ENCODE measurements around the gene DFFA. TPM values are rescaled to one million over a fixed set of nuclear protein-coding genes. Genes with fewer than 3 reads are reported as not detected.

Gene DFFA
- total RNA-seq, 1 experiment from 2014 or later: 80.2 TPM

DNA sequence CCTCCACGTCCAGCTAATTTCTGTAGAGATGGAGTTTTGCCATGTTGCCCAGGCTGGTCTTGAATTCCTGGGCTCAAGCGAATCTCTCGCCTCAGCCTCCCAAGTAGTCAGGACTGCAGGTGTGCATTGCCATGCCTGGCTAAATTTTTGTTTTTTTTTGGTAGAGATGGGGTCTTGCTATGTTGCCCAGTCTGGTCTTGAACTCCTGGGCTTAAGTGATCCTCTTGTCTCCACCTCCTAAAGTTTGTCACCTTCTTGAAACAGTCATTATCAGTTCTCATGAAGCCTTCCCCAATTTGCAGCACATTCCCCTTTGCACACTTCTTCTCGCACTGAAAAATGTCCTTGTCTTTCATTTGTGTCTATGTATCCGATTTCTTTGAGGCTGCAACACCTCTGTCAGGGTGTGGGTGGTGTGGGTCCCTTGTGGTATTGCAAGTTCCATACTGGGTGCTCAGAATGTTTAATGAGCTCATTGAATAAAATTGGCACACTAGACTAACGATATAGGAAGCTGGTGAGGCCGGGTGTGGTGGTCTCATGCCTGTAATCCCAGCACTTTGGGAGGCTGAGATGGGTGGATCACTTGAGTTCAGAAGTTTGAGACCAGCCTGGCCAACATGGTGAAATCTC is 25.4 kb downstream of the DFFA start:
- no peak overlapping the region for H3K4me3 Mint-ChIP-seq (ENCODE audit: unreplicated experiment)
- TF ChIP-seq, protein P1, sequence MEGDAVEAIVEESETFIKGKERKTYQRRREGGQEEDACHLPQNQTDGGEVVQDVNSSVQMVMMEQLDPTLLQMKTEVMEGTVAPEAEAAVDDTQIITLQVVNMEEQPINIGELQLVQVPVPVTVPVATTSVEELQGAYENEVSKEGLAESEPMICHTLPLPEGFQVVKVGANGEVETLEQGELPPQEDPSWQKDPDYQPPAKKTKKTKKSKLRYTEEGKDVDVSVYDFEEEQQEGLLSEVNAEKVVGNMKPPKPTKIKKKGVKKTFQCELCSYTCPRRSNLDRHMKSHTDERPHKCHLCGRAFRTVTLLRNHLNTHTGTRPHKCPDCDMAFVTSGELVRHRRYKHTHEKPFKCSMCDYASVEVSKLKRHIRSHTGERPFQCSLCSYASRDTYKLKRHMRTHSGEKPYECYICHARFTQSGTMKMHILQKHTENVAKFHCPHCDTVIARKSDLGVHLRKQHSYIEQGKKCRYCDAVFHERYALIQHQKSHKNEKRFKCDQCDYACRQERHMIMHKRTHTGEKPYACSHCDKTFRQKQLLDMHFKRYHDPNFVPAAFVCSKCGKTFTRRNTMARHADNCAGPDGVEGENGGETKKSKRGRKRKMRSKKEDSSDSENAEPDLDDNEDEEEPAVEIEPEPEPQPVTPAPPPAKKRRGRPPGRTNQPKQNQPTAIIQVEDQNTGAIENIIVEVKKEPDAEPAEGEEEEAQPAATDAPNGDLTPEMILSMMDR (IDR thresholded peaks at IDR 0.05; ENCODE audit: insufficient read depth in 1 of 2, low read depth in 1 of 2, low read length in 1 of 2, severe bottlenecking in 1 of 2, unreplicated experiment in 1 of 2): no peak
- no peaks in the 10 kb centered on the region for H3K36me3 ChIP-seq (ENCODE audit: control insufficient read depth, insufficient read depth, low read length)
- H3K9me3 ChIP-seq: no peaks in the 10 kb centered on the region
- H3K4me1 ChIP-seq: no peaks in the 10 kb centered on the region
- no peaks in the 10 kb centered on the region for H3K27me3 ChIP-seq (replicated peaks; ENCODE audit: control insufficient read depth, insufficient read depth, low read length)
- POLR2A ChIA-PET: no interaction called here
- H3K36me3 Mint-ChIP-seq (ENCODE audit: insufficient read depth, unreplicated experiment): peaks cover 5% of the 10 kb centered on the region
- no peaks in the 10 kb centered on the region for H3K9me3 Mint-ChIP-seq (ENCODE audit: unreplicated experiment)
- intact Hi-C loops (cut with micrococcal nuclease; ENCODE audit: unreplicated experiment): no loop called here
- CTCF ChIA-PET: no interaction called here
- H3K27me3 Mint-ChIP-seq (ENCODE audit: insufficient read depth, unreplicated experiment): no peaks in the 10 kb centered on the region
- DNase-seq: no peak
- no peaks in the 10 kb centered on the region for H3K4me1 Mint-ChIP-seq (ENCODE audit: low read depth, unreplicated experiment)
- no peak overlapping the region for H3K27ac Mint-ChIP-seq (ENCODE audit: unreplicated experiment)
- BruUV-seq (replicated peaks): no TSS peak
- no peak overlapping the region for H3K4me3 ChIP-seq (ENCODE audit: low read depth, low read length)

DNA sequence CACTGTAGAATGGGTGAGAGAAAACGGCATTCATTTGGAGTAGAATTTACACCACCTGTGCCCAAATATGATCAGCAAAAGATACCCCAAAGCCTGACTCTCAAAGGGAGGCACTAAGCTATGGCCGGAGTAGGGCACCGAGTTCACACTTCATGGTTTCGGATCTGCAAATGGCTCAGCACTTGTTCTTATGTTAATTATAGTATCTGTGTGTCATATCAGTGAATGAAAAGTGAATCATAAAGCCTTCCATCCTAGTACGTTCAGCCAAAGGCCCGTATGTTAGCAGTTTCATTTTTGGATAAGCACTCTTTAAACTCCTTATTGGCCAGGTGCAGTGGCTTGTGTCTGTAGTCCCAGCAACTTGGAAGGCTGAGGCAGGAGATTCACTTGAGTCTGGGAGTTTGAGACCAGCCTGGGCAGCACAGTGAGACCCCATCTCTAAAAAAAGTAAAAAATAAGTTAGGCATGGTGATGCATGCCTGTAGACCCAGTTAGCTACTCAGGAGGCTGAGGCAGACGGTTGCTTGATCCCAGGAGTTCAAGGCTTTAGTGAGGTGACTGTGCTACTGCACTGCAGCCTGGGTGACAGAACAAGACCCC is 27.4 kb downstream of the DFFA start:
- no peaks in the 10 kb centered on the region for H3K27me3 Mint-ChIP-seq (ENCODE audit: insufficient read depth, unreplicated experiment)
- peaks cover 6% of the 10 kb centered on the region for H3K36me3 Mint-ChIP-seq (ENCODE audit: insufficient read depth, unreplicated experiment)
- H3K4me1 Mint-ChIP-seq (ENCODE audit: low read depth, unreplicated experiment): no peaks in the 10 kb centered on the region
- Histone ChIP-seq H3K36me3 (ENCODE audit: control insufficient read depth, insufficient read depth, low read length) (no peaks in the 10 kb centered on the region), H3K4me1 (no peaks in the 10 kb centered on the region), H3K9me3 (no peaks in the 10 kb centered on the region), H3K27me3 (replicated peaks; ENCODE audit: control insufficient read depth, insufficient read depth, low read length) (no peaks in the 10 kb centered on the region), H3K4me3 (ENCODE audit: low read depth, low read length) (no peak overlapping the region)
- H3K4me3 Mint-ChIP-seq (ENCODE audit: unreplicated experiment): no peak overlapping the region
- no peak overlapping the region for H3K27ac Mint-ChIP-seq (ENCODE audit: unreplicated experiment)
- no peak for DNase-seq
- BruUV-seq (replicated peaks): no TSS peak
- H3K9me3 Mint-ChIP-seq (ENCODE audit: unreplicated experiment): no peaks in the 10 kb centered on the region
- ChIA-PET POLR2A (no interaction called here), CTCF (no interaction called here)
- TF ChIP-seq, protein P1 (IDR thresholded peaks at IDR 0.05; ENCODE audit: insufficient read depth in 1 of 2, low read depth in 1 of 2, low read length in 1 of 2, severe bottlenecking in 1 of 2, unreplicated experiment in 1 of 2): no peak
- intact Hi-C loops (cut with micrococcal nuclease; ENCODE audit: unreplicated experiment): no loop called here

DNA sequence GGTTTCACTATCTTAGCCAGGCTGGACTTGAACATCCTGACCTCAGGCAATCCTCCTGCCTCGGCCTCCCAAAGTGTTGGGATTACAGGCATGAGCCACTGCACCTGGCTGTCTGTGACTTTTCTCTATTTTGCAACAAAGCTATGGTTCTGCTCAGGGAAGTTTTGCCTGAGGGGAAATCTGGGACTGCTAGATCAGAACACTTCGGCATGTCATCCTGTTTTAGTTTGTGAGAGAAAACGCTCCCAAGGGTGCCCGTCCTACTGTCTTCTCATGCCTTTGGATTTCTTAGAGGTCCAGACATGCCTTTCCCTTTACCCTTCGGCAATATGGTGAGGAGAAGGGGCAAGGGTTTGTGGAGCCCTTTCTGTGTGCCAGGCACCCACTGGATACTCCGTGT is 28.1 kb downstream of the DFFA start:
- Histone ChIP-seq H3K36me3 (ENCODE audit: control insufficient read depth, insufficient read depth, low read length) (no peaks in the 10 kb centered on the region), H3K4me1 (no peaks in the 10 kb centered on the region), H3K9me3 (no peaks in the 10 kb centered on the region), H3K4me3 (ENCODE audit: low read depth, low read length) (no peak overlapping the region), H3K27me3 (replicated peaks; ENCODE audit: control insufficient read depth, insufficient read depth, low read length) (no peaks in the 10 kb centered on the region)
- H3K9me3 Mint-ChIP-seq (ENCODE audit: unreplicated experiment): no peaks in the 10 kb centered on the region
- no peaks in the 10 kb centered on the region for H3K27me3 Mint-ChIP-seq (ENCODE audit: insufficient read depth, unreplicated experiment)
- intact Hi-C loops (cut with micrococcal nuclease; ENCODE audit: unreplicated experiment): no loop called here
- DNase-seq: no peak
- no peaks in the 10 kb centered on the region for H3K4me1 Mint-ChIP-seq (ENCODE audit: low read depth, unreplicated experiment)
- BruUV-seq (replicated peaks): no TSS peak
- no peak overlapping the region for H3K4me3 Mint-ChIP-seq (ENCODE audit: unreplicated experiment)
- POLR2A ChIA-PET: no interaction called here
- TF ChIP-seq, protein P1 (IDR thresholded peaks at IDR 0.05; ENCODE audit: insufficient read depth in 1 of 2, low read depth in 1 of 2, low read length in 1 of 2, severe bottlenecking in 1 of 2, unreplicated experiment in 1 of 2): no peak
- peaks cover 6% of the 10 kb centered on the region for H3K36me3 Mint-ChIP-seq (ENCODE audit: insufficient read depth, unreplicated experiment)
- no peak overlapping the region for H3K27ac Mint-ChIP-seq (ENCODE audit: unreplicated experiment)
- CTCF ChIA-PET: interaction anchor here (0.6 to 0.7 kb wide), 2 partner anchors 14 to 47 kb away, joined by 3 to 5 read pairs; no protein-coding TSS in a partner anchor

Measured in Caco-2 (cell line).